Hepatocyte (in vitro differentiated cells): ENCODE results near the gene PXN.

Source experiments
- EZH2 ChIP-seq: fragments of 200-600 bp; sonication (generic); IDR thresholded peaks from 2 replicates; pipeline ENCODE4 v1.6.1; 2016; ENCODE audit warnings: antibody characterized with exemption, mild to moderate bottlenecking, borderline replicate concordance
- EZH2phosphoT487 ChIP-seq: fragments of 200-600 bp; sonication (generic); IDR thresholded peaks from one replicate; pipeline ENCODE4 v1.6.1; 2018; ENCODE audit warnings: antibody characterized with exemption, mild to moderate bottlenecking, low read depth, moderate library complexity; ENCODE audit not compliant: unreplicated experiment, severe bottlenecking
- TF ChIP-seq, protein P1 (sequence below): fragments of 200-600 bp; sonication (generic); IDR thresholded peaks from 2 replicates; pipeline ENCODE4 v1.5.1; 2016; ENCODE audit warnings: antibody characterized with exemption, mild to moderate bottlenecking; ENCODE audit not compliant: poor library complexity

DNA sequence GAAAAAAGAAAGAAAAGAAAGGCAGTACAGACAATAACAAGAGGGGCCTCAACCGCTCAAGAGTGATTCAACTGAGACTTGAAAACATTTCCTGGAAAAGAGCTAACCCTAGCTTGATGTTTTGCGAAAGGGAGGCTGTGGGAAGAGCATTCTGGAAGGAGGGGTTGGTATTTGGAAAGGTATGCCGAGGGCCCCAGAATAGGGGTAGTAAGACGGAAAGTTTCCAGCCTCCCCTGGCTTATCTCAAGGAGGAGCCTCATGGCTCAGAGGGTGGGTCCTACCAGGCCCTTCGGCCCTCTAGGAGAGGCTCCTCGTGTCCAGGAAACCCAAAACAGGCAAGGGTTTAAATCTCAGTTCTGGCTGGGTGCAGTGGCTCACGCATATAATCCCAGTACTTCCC, 17.8 kb upstream of the PXN start:
- TF ChIP-seq, protein P1, sequence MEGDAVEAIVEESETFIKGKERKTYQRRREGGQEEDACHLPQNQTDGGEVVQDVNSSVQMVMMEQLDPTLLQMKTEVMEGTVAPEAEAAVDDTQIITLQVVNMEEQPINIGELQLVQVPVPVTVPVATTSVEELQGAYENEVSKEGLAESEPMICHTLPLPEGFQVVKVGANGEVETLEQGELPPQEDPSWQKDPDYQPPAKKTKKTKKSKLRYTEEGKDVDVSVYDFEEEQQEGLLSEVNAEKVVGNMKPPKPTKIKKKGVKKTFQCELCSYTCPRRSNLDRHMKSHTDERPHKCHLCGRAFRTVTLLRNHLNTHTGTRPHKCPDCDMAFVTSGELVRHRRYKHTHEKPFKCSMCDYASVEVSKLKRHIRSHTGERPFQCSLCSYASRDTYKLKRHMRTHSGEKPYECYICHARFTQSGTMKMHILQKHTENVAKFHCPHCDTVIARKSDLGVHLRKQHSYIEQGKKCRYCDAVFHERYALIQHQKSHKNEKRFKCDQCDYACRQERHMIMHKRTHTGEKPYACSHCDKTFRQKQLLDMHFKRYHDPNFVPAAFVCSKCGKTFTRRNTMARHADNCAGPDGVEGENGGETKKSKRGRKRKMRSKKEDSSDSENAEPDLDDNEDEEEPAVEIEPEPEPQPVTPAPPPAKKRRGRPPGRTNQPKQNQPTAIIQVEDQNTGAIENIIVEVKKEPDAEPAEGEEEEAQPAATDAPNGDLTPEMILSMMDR = no peak
- TF ChIP-seq EZH2 (no peak), EZH2phosphoT487 (no peak)
